Activated CD8-positive, alpha-beta T cell treated with anti-CD3 and anti-CD28 coated beads for 36 hours (primary cell): ENCODE results near the gene ASTN2. TPM values are rescaled to one million over a fixed set of nuclear protein-coding genes. Genes with fewer than 3 reads are reported as not detected.
A peak's percentile ranks its signal among the peaks of the same experiment; 100 is the strongest.

Source experiments
- ATAC-seq: fragments of 200-7000 bp; cut with Tn5 transposase; one replicate; pipeline ENCODE4 v1.10.0; 2021; ENCODE audit warnings: mild to moderate bottlenecking, moderate library complexity
- CTCF ChIA-PET: fragments of 350-600 bp; sonication (Branson Sonifier 250); formaldehyde crosslinking; loops from one replicate; lab custom pipeline; 2021; ENCODE audit warnings: antibody characterized with exemption; lab: Charles Lee
- POLR2A ChIA-PET: fragments of 350-600 bp; sonication (Branson Sonifier 250); formaldehyde crosslinking; loops from one replicate; lab custom pipeline; 2021; ENCODE audit warnings: antibody characterized with exemption; lab: Charles Lee
- DNase-seq: peaks from one replicate; pipeline ENCODE4 v3.0.0-alpha.2; 2020
- H3K27ac Mint-ChIP-seq: one replicate; pipeline ENCODE4 v1.8.0; 2021; ENCODE audit warnings: mild to moderate bottlenecking, mixed read lengths
- H3K27me3 Mint-ChIP-seq: one replicate; pipeline ENCODE4 v1.8.0; 2021; ENCODE audit warnings: mixed read lengths
- H3K36me3 Mint-ChIP-seq: one replicate; pipeline ENCODE4 v1.8.0; 2021; ENCODE audit warnings: low read depth, mixed read lengths
- H3K4me1 Mint-ChIP-seq: one replicate; pipeline ENCODE4 v1.8.0; 2021; ENCODE audit warnings: low read depth, mixed read lengths
- H3K4me3 Mint-ChIP-seq: one replicate; pipeline ENCODE4 v1.8.0; 2021; ENCODE audit warnings: mild to moderate bottlenecking, moderate library complexity, mixed read lengths
- H3K9me3 Mint-ChIP-seq: one replicate; pipeline ENCODE4 v1.8.0; 2021; ENCODE audit warnings: mixed read lengths
- CTCF ChIP-seq: fragments of 200-600 bp; IDR thresholded peaks from one replicate; pipeline ENCODE4 v1.8.0; 2022; ENCODE audit warnings: antibody characterized with exemption, mild to moderate bottlenecking
- intact Hi-C: fragments of 100-400 bp; cut with micrococcal nuclease; formaldehyde crosslinking; loops from one replicate; pipeline ENCODE4 v1.10.0; 2022
- total RNA-seq, 2 experiments: library from RNA; stranded (reverse); gene quantifications; one replicate each; pipeline ENCODE4 v1.2.3, GENCODE V29; 2021

The ASTN2 gene
- total RNA-seq, 2 experiments from 2014 or later, result 5.2 to 5.7 TPM

GRCh38 chr9:116737152-116737546 is 677.7 kb downstream of the ASTN2 start:
- Mint-ChIP-seq H3K9me3 (no peaks in the 10 kb centered on the region), H3K27ac (no peak overlapping the region), H3K4me3 (no peak overlapping the region), H3K27me3 (peaks cover 14% of the 10 kb centered on the region), H3K4me1 (no peaks in the 10 kb centered on the region), H3K36me3 (no peaks in the 10 kb centered on the region)
- CTCF ChIA-PET, result interaction anchor here (0.7 to 5.1 kb wide), 13 partner anchors 8 to 129 kb away, joined by 3 to 57 read pairs (median 4); no protein-coding TSS in a partner anchor
- intact Hi-C loops, result loop anchor here (5.0 kb wide), 1 partner anchor 125 kb away; no protein-coding TSS in a partner anchor
- ATAC-seq, result no peak
- peak; percentile 81 for TF ChIP-seq CTCF
- DNase-seq, result peak; percentile 77
- POLR2A ChIA-PET, result interaction anchor here (0.9 kb wide), 1 partner anchor 49 kb away, joined by 3 read pairs; no protein-coding TSS in a partner anchor

- ChIA-PET POLR2A (interaction anchor here (0.9 kb wide), 1 partner anchor 48 kb away, joined by 3 read pairs; no protein-coding TSS in a partner anchor), CTCF (interaction anchor here (0.7 to 5.1 kb wide), 12 partner anchors 8 to 129 kb away, joined by 3 to 57 read pairs (median 4); no protein-coding TSS in a partner anchor)
- Mint-ChIP-seq H3K27ac (no peak overlapping the region), H3K27me3 (peaks cover 14% of the 10 kb centered on the region), H3K36me3 (no peaks in the 10 kb centered on the region), H3K9me3 (no peaks in the 10 kb centered on the region), H3K4me1 (no peaks in the 10 kb centered on the region), H3K4me3 (no peak overlapping the region)
- intact Hi-C loops, result loop anchor here (5.0 kb wide), 1 partner anchor 126 kb away; no protein-coding TSS in a partner anchor
- ATAC-seq (no peak), DNase-seq (no peak)
- TF ChIP-seq CTCF, result no peak
Measured at GRCh38 chr9:116736399-116737151, 678.3 kb downstream of the ASTN2 start.

- Mint-ChIP-seq H3K27me3 (peaks cover 14% of the 10 kb centered on the region), H3K4me1 (no peaks in the 10 kb centered on the region), H3K4me3 (no peak overlapping the region), H3K9me3 (no peaks in the 10 kb centered on the region), H3K36me3 (no peaks in the 10 kb centered on the region), H3K27ac (no peak overlapping the region)
- ChIA-PET CTCF (no interaction called here), POLR2A (no interaction called here)
- ATAC-seq (no peak), DNase-seq (no peak)
- TF ChIP-seq CTCF, result no peak
- intact Hi-C loops, result no loop called here
Measured at GRCh38 chr9:116733010-116733641, 681.7 kb downstream of the ASTN2 start.

GRCh38 chr9:116726602-116727001 is 688.3 kb downstream of the ASTN2 start:
- ChIA-PET CTCF (interaction anchor here (0.7 to 3.1 kb wide), 2 partner anchors 10 to 82 kb away, joined by 3 to 13 read pairs; no protein-coding TSS in a partner anchor), POLR2A (interaction anchor here (0.6 kb wide), 1 partner anchor 156 kb away, joined by 3 read pairs; no protein-coding TSS in a partner anchor)
- no peak for DNase-seq
- ATAC-seq, result no peak
- no peak overlapping the region for H3K27ac Mint-ChIP-seq
- no peaks in the 10 kb centered on the region for H3K27me3 Mint-ChIP-seq
- no peak for TF ChIP-seq CTCF
- H3K4me3 Mint-ChIP-seq, result no peak overlapping the region
- no peaks in the 10 kb centered on the region for H3K4me1 Mint-ChIP-seq
- H3K9me3 Mint-ChIP-seq, result no peaks in the 10 kb centered on the region
- no peaks in the 10 kb centered on the region for H3K36me3 Mint-ChIP-seq
- intact Hi-C loops, result no loop called here
